ENCODE measurements around the gene DOCK1.

The DOCK1 gene

GRCh38 chr10:127267442-127267841 is 362.2 kb downstream of the DOCK1 start:
- H3K4me3 Mint-ChIP-seq: no peak overlapping the region
- no peak for ATAC-seq
- H3K36me3 Mint-ChIP-seq: no peaks in the 10 kb centered on the region
- no peak for DNase-seq (ENCODE audit: low spot score in 2 of 2)
- H3K9me3 Mint-ChIP-seq: peaks cover 1% of the 10 kb centered on the region
- no peak overlapping the region for H3K27ac Mint-ChIP-seq
- H3K4me1 Mint-ChIP-seq: no peaks in the 10 kb centered on the region

- Mint-ChIP-seq H3K36me3 (no peaks in the 10 kb centered on the region), H3K27ac (no peak overlapping the region), H3K4me3 (no peak overlapping the region), H3K4me1 (no peaks in the 10 kb centered on the region), H3K9me3 (peaks cover 7% of the 10 kb centered on the region)
- ATAC-seq (no peak), DNase-seq (ENCODE audit: low spot score in 2 of 2) (no peak)
Observed at GRCh38 chr10:127272076-127272475, 366.8 kb downstream of the DOCK1 start.

- H3K4me3 Mint-ChIP-seq: no peak overlapping the region
- H3K36me3 Mint-ChIP-seq: no peaks in the 10 kb centered on the region
Observed at GRCh38 chr10:127275272-127275671, 370.0 kb downstream of the DOCK1 start.

GRCh38 chr10:127275793-127276450 is 370.7 kb downstream of the DOCK1 start:
- Mint-ChIP-seq H3K36me3 (no peaks in the 10 kb centered on the region), H3K4me1 (no peaks in the 10 kb centered on the region), H3K4me3 (no peak overlapping the region), H3K9me3 (peaks cover 7% of the 10 kb centered on the region), H3K27ac (no peak overlapping the region)
- DNase-seq (ENCODE audit: low spot score in 2 of 2) (no peak), ATAC-seq (no peak)

More at GRCh38 chr10:127275272-127275671, 370.0 kb downstream of the DOCK1 start:
- no peak for ATAC-seq
- H3K9me3 Mint-ChIP-seq: peaks cover 7% of the 10 kb centered on the region
- H3K4me1 Mint-ChIP-seq: no peaks in the 10 kb centered on the region
- DNase-seq (ENCODE audit: low spot score in 2 of 2): no peak
- no peak overlapping the region for H3K27ac Mint-ChIP-seq

DNA sequence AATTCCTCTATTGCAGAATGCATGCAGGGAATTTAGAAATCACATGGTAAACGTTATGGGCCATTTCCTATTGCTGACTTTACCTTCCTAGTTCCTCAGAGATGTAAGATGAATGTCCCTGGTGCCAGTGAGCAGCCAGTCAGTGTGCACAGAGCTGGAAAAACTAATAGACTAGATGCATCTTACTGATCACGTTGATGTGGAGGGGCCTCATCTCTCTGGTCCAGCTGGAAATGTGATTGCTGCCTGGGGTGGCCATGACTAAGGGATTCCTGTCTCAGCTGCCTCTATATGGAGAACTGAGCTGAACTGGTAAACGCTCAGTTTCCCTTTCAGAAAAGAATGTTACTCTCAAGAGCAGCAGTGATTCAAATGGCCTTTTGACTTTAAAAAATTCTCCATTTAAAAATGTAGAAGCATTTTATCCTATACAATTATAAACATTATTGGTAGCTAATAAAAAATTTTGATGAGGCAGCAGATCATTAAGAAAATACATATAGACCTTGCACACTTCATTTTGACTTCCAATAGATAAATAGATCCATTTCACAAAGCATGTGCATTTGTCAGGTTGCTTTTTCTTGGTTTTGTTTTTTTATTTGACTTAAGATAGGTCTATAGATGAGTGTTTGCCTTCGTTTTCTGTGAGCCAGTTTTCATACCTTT is 371.7 kb downstream of the DOCK1 start:
- Mint-ChIP-seq H3K27ac (no peak overlapping the region), H3K9me3 (peaks cover 7% of the 10 kb centered on the region), H3K4me1 (no peaks in the 10 kb centered on the region), H3K4me3 (no peak overlapping the region), H3K36me3 (no peaks in the 10 kb centered on the region)
- DNase-seq (ENCODE audit: low spot score in 2 of 2) (no peak), ATAC-seq (no peak)

DNA sequence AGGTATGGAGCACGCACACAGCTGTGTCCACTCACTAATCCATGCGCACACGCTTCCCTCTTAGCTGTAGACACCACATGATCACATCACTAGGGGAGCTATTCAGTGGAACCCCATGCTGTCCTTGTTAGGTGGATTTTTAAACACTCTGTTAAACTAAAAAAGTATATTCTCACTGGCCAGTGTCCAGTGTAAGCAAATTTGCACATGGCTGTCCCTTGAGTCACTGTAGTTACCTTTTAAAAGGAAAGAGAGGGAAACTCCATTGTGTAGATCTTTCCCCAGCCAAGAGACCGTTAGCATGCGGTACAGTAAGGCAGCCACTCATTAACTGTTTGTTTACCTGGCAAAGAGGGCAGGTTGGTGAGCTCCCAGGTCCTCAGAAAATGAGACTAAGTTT is 372.8 kb downstream of the DOCK1 start:
- DNase-seq (ENCODE audit: low spot score in 2 of 2) (no peak), ATAC-seq (no peak)
- H3K36me3 Mint-ChIP-seq: no peaks in the 10 kb centered on the region
- H3K9me3 Mint-ChIP-seq: peaks cover 3% of the 10 kb centered on the region
- no peak overlapping the region for H3K4me3 Mint-ChIP-seq
- no peaks in the 10 kb centered on the region for H3K4me1 Mint-ChIP-seq
- H3K27ac Mint-ChIP-seq: no peak overlapping the region

- DNase-seq (ENCODE audit: low spot score in 2 of 2) (no peak), ATAC-seq (no peak)
- Mint-ChIP-seq H3K36me3 (no peaks in the 10 kb centered on the region), H3K4me3 (no peak overlapping the region), H3K9me3 (peaks cover 3% of the 10 kb centered on the region), H3K27ac (no peak overlapping the region), H3K4me1 (no peaks in the 10 kb centered on the region)
Observed at GRCh38 chr10:127279334-127279774, 374.1 kb downstream of the DOCK1 start.

DNA sequence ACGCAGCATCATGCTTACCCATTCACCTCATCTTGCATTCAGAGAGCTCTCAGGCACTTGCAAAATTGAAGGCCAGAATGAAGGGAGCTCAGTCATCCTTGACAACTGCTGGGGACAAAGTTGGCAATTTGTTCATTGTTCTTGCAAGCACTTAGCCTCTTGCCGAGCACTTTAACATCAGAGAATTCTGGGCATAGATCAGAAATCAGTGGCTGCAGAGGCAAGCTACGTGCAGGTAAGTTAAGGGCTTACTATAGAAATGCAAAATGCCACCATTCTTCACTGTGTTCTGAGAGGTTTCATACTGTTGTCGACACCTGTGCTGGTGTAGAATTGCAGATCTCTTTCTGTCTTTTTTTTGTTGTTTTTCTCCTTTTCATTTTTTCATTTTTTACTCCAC is 375.2 kb downstream of the DOCK1 start:
- Mint-ChIP-seq H3K27ac (no peak overlapping the region), H3K4me1 (no peaks in the 10 kb centered on the region), H3K4me3 (no peak overlapping the region), H3K36me3 (no peaks in the 10 kb centered on the region), H3K9me3 (no peaks in the 10 kb centered on the region)
- DNase-seq (ENCODE audit: low spot score in 2 of 2) (no peak), ATAC-seq (no peak)

- Mint-ChIP-seq H3K9me3 (peaks cover 5% of the 10 kb centered on the region), H3K36me3 (no peaks in the 10 kb centered on the region), H3K27ac (no peak overlapping the region), H3K4me3 (no peak overlapping the region), H3K4me1 (no peaks in the 10 kb centered on the region)
- no peak for ATAC-seq
- no peak for DNase-seq (ENCODE audit: low spot score in 2 of 2)
Observed at GRCh38 chr10:127283017-127283416, 377.8 kb downstream of the DOCK1 start.

GRCh38 chr10:127283576-127283975 is 378.3 kb downstream of the DOCK1 start:
- Mint-ChIP-seq H3K27ac (no peak overlapping the region), H3K36me3 (no peaks in the 10 kb centered on the region), H3K4me3 (no peak overlapping the region), H3K4me1 (no peaks in the 10 kb centered on the region), H3K9me3 (peaks cover 7% of the 10 kb centered on the region)
- DNase-seq (ENCODE audit: low spot score in 2 of 2): no peak
- ATAC-seq: no peak

- Mint-ChIP-seq H3K27ac (no peak overlapping the region), H3K4me3 (no peak overlapping the region), H3K36me3 (no peaks in the 10 kb centered on the region), H3K4me1 (peaks cover 24% of the 10 kb centered on the region), H3K9me3 (peaks cover 11% of the 10 kb centered on the region)
- DNase-seq (ENCODE audit: low spot score in 2 of 2): no peak
- no peak for ATAC-seq
Observed at GRCh38 chr10:127290850-127291249, 385.6 kb downstream of the DOCK1 start.

GRCh38 chr10:127291329-127291728 is 386.1 kb downstream of the DOCK1 start:
- H3K4me1 Mint-ChIP-seq: peaks cover 24% of the 10 kb centered on the region
- peaks cover 11% of the 10 kb centered on the region for H3K9me3 Mint-ChIP-seq
- H3K27ac Mint-ChIP-seq: no peak overlapping the region
- ATAC-seq: no peak
- DNase-seq (ENCODE audit: low spot score in 2 of 2): no peak
- H3K36me3 Mint-ChIP-seq: no peaks in the 10 kb centered on the region
- no peak overlapping the region for H3K4me3 Mint-ChIP-seq

DNA sequence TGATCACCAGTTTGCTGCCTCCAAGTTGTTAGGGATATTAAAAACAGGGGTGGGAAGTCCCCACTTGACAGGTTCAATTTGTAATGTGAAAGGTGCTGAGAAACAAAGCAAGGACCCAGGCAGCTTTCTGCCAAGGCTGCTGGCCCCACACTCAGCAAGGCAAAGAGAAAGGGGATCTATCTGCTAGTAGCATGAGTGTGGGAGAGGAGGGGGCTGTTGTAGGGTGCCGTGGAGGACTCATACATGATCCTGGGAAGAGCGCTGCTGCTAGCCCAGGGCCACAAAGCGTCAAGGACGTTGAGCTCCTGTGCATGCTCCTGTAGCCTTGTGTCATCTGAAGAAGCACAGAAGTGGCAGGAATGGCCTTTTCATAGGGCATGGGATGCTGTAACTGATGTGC is 387.7 kb downstream of the DOCK1 start:
- Mint-ChIP-seq H3K4me1 (peaks cover 24% of the 10 kb centered on the region), H3K4me3 (no peak overlapping the region), H3K27ac (no peak overlapping the region), H3K9me3 (peaks cover 7% of the 10 kb centered on the region), H3K36me3 (no peaks in the 10 kb centered on the region)
- no peak for ATAC-seq
- no peak for DNase-seq (ENCODE audit: low spot score in 2 of 2)

DNA sequence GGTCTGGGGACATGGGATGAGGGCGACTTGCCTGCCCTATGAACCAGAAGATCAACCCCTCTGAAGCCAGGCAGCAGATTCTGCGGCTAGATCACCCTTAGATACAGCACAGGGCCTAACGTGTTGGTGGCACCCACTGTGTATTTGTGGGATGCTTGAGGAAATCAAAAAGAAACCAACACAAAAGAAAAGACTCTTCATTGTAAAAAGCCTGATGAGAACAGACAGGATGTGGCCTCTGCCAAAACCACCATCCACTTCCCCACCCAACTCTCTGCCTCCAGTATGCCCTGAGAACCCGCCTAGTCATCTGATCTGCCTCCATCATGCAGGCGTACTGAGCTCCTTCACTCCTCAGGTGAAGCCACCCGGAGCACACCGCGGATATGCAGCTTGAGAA is 388.4 kb downstream of the DOCK1 start:
- H3K27ac Mint-ChIP-seq: peak overlapping the region; percentile 60
- DNase-seq (ENCODE audit: low spot score in 2 of 2): no peak
- peak overlapping the region; percentile 4 for H3K4me3 Mint-ChIP-seq
- ATAC-seq: peak; percentile 92
- H3K4me1 Mint-ChIP-seq: peaks cover 24% of the 10 kb centered on the region
- peaks cover 4% of the 10 kb centered on the region for H3K9me3 Mint-ChIP-seq
- H3K36me3 Mint-ChIP-seq: no peaks in the 10 kb centered on the region

- no peak overlapping the region for H3K4me3 Mint-ChIP-seq
- no peak overlapping the region for H3K27ac Mint-ChIP-seq
- no peaks in the 10 kb centered on the region for H3K36me3 Mint-ChIP-seq
- DNase-seq (ENCODE audit: low spot score in 2 of 2) (no peak), ATAC-seq (no peak)
- peaks cover 24% of the 10 kb centered on the region for H3K4me1 Mint-ChIP-seq
- no peaks in the 10 kb centered on the region for H3K9me3 Mint-ChIP-seq
Observed at GRCh38 chr10:127296696-127297095, 391.5 kb downstream of the DOCK1 start.

DNA sequence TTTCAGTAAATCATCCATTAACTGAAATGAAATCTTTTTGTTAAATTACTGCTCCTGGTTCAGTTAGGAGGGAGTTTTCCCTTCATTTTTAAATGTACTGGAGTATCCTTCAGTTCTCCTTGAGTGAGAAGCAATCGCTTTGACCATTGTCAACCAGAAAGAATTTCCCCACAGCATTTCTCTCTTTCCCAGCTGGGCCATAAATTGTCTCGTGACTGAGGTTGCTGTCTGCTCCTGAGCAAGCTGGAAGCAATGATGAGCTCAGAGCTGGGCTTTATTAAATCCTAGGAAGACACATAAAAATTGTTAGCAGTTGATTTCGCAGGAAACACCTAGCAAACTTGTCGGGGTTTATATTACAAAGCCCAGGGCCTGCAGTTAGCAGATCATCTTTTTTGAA is 393.2 kb downstream of the DOCK1 start:
- Mint-ChIP-seq H3K9me3 (no peaks in the 10 kb centered on the region), H3K4me1 (peaks cover 10% of the 10 kb centered on the region), H3K4me3 (no peak overlapping the region), H3K27ac (no peak overlapping the region), H3K36me3 (no peaks in the 10 kb centered on the region)
- no peak for ATAC-seq
- DNase-seq (ENCODE audit: low spot score in 2 of 2): no peak
